GM19455 (cell line): Measurements from ENCODE around the gene GREM1.

Source experiments
- ATAC-seq: cut with Tn5 transposase; IDR thresholded peaks from one replicate; pipeline ENCODE4 v1.9.1; 2021; ENCODE audit not compliant: unreplicated experiment

Gene GREM1

DNA sequence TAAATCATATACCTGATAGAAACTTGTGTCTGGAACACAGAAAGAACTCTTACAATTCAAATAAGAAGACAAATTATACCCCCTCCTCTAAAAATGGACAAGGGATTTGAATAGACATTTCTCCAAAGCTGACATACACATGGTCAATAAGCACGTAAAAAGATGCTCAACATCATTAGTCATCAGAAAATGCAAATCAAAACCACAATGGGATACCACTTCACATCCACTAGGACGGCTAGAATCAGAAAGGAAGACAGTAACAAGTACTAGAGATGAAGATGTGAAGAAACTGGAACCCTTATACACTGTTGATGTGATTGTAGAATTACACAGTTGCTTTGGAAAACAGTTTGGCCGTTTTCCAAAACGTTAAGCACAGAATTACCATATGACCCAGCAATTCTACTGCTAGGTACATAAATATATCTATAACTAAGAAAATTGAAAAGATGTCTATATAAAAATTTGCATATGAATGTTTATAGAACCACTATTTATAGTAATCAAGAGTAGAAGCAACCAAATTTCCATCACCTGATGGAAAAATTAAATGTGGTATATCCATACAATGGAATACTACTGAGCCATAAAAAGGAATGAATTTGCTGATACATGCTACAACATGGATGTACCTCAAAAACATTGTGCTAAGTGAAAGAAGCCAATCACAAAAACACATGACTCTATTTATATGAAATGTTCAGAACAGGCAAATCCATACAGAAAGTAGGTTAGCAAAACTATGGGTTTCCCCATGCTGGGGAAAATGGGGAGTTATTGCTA, 60.8 kb downstream of the GREM1 start:
- no peak for ATAC-seq

DNA sequence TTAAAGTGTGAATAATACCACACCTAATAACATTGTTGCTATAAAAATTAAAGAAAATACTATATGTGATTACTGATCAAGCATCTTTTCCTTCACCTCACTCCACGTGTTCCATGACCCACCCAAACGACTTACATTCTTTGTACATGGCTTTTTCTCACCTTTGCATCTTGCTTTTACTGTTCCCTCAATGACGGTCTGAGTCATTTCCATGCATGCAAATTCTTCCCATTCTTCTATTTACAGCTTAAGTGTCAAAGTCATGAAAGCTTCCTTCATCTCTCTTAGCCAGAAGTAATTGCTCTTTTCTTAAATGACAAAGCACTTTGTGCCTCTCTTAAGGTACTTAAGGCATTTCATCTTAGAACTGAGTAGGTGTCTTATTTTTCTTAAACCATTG, 64.0 kb downstream of the GREM1 start:
- no peak for ATAC-seq

DNA sequence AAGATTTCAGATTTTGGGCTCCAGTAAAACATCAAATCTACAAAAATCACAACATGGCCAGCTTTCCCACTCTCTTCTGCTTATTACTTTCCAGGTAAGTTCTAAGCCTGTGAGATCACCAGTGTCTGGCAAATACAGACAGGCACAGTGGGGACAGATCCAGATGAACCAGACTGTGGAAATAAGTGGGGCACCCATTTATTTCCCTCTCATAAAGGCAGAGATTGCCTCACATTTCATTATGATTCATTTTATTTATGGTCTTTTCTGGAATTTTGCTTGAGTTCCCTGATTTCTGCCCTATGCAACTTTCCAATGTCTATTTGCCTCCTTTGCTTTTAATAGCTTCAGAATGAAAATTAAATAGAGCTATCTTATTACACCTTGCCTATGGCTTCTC, 66.8 kb downstream of the GREM1 start:
- no peak for ATAC-seq

DNA sequence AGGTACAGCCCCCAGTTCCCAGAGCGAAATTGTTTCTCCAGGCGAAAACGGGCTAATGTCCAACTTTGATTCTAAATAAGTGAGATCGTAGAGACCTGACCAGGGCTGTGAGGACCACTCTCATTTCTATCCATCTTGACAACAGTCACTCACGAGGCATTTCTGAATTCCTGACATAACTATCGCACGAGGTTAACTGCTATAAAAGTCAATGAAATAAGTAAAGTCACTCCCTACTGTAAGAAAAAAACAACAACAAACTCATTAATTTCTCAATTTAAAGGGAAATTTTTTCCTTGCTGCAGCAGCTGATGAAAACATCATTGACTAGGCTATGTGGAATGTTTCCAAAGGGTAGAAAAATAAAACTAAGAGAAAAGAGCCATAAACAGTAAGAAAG, 69.1 kb downstream of the GREM1 start:
- no peak for ATAC-seq

DNA sequence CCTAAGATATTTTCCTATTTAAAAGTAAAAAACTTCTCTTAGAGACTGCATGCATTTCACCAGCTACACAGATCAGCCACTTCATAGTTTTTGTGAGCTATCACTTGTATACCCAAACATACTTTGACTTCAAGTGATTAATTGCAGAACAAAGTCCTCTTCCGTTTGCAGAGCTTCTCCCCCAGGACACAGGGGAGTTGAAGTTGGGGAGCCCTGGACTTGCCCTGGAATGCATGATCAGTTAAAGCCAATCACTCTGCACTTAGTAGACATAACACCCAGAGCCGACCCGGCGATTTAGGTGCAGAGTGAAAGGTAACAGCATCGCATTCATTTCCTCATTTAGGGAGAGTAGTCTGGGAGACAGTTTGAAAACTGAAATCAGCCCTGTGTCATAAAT, 70.1 kb downstream of the GREM1 start:
- no peak for ATAC-seq

DNA sequence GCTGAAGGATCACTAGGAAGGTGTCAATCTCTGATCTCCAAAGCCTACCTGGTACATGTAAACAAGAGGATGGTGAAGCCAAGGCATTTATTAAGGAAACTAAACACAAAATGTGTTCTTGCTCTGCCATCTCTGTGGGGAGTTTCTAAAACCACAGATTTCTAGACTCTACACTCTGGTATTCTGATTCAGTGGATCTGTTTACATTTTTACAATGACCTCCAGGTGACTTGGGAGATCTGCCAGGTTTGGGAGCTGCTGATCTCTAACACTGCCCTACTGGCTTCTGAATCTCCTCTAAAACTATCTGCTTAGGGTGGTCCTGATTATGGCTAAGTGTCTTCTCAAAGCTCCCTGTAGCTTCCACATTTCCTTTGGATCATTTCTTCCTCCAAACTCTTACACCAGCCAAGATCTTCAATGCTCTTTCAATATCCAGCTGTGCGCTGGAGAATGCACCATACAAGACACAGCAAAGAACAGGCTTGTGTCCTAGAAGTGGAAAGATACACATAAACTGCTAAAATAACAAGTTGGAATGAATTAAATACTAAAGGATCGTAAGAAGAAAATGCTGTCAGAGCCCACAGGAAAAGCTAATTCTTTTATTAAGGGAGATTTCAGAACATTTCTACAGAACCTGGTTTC, 72.7 kb downstream of the GREM1 start:
- no peak for ATAC-seq

DNA sequence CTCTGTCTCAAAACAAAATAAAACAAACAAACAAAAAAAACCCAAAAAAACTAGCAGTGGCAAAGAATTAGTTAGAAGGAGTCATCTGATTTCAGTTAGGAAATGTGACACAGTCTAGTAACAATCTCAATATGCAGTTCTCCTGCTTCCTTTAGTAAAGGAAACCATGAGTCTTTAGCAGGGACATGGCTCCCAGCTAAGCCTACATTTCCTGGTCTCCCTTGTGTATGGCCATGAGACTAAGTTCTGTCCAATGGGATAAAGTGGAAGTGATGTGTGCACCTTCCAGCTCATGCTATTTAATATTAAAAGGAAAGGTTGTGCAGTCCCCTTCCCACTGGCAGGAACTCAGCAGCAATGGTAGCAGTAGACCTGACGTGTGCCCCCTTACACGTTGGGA, 74.6 kb downstream of the GREM1 start:
- no peak for ATAC-seq
